ENCODE measurements around the gene MEMO1.
A peak's percentile ranks its signal among the peaks of the same experiment; 100 is the strongest.

MEMO1 gene

DNA sequence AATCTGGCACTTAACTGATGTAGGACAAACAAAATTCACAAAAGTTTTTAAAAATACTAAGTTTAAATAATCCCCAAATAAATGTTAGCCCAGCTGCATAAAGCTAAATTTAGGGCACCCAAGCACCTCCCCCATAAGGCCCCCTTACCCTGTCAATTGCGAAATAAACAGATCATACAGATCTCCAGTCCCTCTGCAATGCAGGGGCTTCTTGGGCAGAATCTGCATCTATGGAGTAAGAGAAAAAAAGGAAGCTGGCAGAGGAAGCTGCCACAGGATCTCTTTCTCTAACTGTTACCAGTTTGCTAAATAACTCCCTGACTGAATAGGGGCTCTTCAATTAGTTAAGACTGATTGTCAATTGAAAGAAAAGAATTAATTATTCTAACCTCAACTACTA lies 117.7 kb downstream of the MEMO1 start:
- TF ChIP-seq, protein P1, sequence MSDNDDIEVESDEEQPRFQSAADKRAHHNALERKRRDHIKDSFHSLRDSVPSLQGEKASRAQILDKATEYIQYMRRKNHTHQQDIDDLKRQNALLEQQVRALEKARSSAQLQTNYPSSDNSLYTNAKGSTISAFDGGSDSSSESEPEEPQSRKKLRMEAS (IDR thresholded peaks at IDR 0.05): no peak
- 0 out of 2 replicates have a peak, but pooled peaks have one; percentile 39 for TF ChIP-seq CEBPB (IDR thresholded peaks at IDR 0.05)

DNA sequence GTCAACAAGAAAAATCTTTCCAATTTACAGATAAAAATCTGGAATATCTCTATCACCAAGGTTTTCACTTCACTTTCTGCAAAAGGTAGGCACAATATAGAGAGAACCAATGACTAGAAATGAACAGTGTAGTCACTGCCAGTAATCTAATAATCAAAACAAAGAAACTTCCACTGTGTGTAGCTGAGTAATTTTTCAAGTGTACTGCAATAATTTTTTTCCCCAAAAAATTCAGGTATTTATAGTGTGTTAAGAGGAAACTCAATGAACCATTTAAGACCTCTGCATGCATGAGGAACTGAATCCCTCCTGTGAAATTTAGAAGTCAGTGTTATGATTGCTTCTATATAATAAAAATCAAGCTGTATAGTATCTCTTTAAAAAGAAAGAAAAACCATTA lies 121.8 kb downstream of the MEMO1 start:
- no peak for TF ChIP-seq RAD21 (IDR thresholded peaks at IDR 0.05; ENCODE audit: low read depth)
- TF ChIP-seq ZBTB7A (IDR thresholded peaks at IDR 0.05; ENCODE audit: low read depth): no peak
- no peak for TF ChIP-seq TAF1 (IDR thresholded peaks at IDR 0.05; ENCODE audit: low read depth)
- TF ChIP-seq, protein P1 (IDR thresholded peaks at IDR 0.05): no peak
- TF ChIP-seq, protein P2, sequence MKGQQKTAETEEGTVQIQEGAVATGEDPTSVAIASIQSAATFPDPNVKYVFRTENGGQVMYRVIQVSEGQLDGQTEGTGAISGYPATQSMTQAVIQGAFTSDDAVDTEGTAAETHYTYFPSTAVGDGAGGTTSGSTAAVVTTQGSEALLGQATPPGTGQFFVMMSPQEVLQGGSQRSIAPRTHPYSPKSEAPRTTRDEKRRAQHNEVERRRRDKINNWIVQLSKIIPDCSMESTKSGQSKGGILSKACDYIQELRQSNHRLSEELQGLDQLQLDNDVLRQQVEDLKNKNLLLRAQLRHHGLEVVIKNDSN (IDR thresholded peaks at IDR 0.05): no peak
- TF ChIP-seq EGR1 (IDR thresholded peaks at IDR 0.05): no peak
- TF ChIP-seq, protein P3, sequence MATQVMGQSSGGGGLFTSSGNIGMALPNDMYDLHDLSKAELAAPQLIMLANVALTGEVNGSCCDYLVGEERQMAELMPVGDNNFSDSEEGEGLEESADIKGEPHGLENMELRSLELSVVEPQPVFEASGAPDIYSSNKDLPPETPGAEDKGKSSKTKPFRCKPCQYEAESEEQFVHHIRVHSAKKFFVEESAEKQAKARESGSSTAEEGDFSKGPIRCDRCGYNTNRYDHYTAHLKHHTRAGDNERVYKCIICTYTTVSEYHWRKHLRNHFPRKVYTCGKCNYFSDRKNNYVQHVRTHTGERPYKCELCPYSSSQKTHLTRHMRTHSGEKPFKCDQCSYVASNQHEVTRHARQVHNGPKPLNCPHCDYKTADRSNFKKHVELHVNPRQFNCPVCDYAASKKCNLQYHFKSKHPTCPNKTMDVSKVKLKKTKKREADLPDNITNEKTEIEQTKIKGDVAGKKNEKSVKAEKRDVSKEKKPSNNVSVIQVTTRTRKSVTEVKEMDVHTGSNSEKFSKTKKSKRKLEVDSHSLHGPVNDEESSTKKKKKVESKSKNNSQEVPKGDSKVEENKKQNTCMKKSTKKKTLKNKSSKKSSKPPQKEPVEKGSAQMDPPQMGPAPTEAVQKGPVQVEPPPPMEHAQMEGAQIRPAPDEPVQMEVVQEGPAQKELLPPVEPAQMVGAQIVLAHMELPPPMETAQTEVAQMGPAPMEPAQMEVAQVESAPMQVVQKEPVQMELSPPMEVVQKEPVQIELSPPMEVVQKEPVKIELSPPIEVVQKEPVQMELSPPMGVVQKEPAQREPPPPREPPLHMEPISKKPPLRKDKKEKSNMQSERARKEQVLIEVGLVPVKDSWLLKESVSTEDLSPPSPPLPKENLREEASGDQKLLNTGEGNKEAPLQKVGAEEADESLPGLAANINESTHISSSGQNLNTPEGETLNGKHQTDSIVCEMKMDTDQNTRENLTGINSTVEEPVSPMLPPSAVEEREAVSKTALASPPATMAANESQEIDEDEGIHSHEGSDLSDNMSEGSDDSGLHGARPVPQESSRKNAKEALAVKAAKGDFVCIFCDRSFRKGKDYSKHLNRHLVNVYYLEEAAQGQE (IDR thresholded peaks at IDR 0.05; ENCODE audit: low read depth): no peak
- TF ChIP-seq YY1 (IDR thresholded peaks at IDR 0.05; ENCODE audit: low read depth): no peak
- no peak for TF ChIP-seq TCF12 (IDR thresholded peaks at IDR 0.05; ENCODE audit: low read depth)

DNA sequence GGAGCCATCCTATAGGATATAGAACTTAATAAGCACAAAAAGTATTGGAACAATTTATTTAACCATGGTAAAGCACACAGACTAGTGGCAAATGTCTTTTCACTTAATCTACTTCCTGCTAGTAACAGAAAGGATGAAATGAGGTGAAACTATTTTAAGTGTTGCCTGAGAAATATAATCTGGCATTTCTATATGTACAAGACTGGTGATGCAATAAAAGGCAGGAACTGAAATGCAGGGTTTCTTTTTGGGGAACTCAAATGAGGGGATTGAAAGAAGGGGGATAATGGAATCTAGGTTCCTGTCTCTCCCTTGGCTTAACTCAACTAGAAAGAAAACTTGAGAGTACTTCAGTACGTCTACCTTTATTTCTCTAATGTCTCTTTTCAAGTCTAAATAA lies 122.3 kb downstream of the MEMO1 start:
- TF ChIP-seq RAD21 (IDR thresholded peaks at IDR 0.05; ENCODE audit: low read depth) (no peak), CREB1 (IDR thresholded peaks at IDR 0.05; ENCODE audit: low read depth) (no peak), EGR1 (IDR thresholded peaks at IDR 0.05) (no peak), ZBTB7A (IDR thresholded peaks at IDR 0.05; ENCODE audit: low read depth) (no peak), TEAD4 (IDR thresholded peaks at IDR 0.05) (no peak), NFIC (IDR thresholded peaks at IDR 0.05) (no peak), CEBPB (IDR thresholded peaks at IDR 0.05) (no peak), EP300 (IDR thresholded peaks at IDR 0.05; ENCODE audit: borderline replicate concordance) (no peak)
- TF ChIP-seq, protein P1 (IDR thresholded peaks at IDR 0.05): no peak
- TF ChIP-seq, protein P3 (IDR thresholded peaks at IDR 0.05; ENCODE audit: low read depth): no peak

DNA sequence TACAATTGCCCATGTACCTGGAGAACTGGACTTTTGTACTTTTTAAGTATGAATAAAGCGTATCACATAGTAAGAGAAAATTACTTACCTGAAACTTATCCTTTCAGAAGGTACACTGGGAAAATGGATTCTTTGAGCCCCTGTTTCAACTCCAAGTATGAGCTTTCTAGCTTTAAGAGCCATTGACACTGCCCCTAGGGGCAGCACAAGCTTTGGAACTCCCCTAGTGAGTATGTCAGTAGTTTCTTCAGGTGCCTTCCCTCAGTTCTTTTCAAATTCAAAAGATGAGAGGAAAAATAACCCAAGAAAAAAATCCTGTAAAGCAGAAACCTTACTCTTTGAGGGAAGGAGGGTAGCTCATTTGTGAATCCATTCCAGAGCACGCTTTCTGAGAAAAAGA lies 124.1 kb downstream of the MEMO1 start:
- no peak for TF ChIP-seq FOXM1 (IDR thresholded peaks at IDR 0.05; ENCODE audit: borderline replicate concordance, low read depth)
- TF ChIP-seq TEAD4 (IDR thresholded peaks at IDR 0.05): no peak
- TF ChIP-seq RAD21 (IDR thresholded peaks at IDR 0.05; ENCODE audit: low read depth): peak; percentile 23; the same call in 1 of the 2 replicates

DNA sequence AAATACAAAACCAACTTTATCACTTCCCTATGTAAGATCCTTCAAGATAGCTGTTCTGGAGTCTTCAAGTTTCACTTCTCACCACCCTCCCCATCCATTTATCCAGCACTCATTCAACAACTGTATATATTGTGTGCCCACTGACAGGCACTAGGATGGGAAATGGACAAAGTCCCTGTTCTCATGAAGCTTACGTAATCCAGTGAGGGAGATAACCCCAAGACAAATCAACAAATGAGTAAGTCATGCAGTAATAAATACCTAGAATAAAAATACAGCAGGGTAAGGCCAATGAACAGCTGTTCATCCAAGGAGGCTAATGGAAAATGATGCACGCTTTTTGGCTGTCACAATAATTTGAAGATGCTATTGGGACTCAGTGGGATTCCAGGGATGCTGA lies 133.8 kb downstream of the MEMO1 start:
- TF ChIP-seq NFIC (IDR thresholded peaks at IDR 0.05) (no peak), TAF1 (IDR thresholded peaks at IDR 0.05; ENCODE audit: low read depth) (no peak), TCF12 (IDR thresholded peaks at IDR 0.05; ENCODE audit: low read depth) (no peak), FOXM1 (IDR thresholded peaks at IDR 0.05; ENCODE audit: borderline replicate concordance, low read depth) (no peak), YY1 (IDR thresholded peaks at IDR 0.05; ENCODE audit: low read depth) (no peak), ZBTB7A (IDR thresholded peaks at IDR 0.05; ENCODE audit: low read depth) (no peak), EP300 (IDR thresholded peaks at IDR 0.05; ENCODE audit: borderline replicate concordance) (no peak), RAD21 (IDR thresholded peaks at IDR 0.05; ENCODE audit: low read depth) (no peak), CREB1 (IDR thresholded peaks at IDR 0.05; ENCODE audit: low read depth) (no peak), TEAD4 (IDR thresholded peaks at IDR 0.05) (no peak)
- TF ChIP-seq, protein P3 (IDR thresholded peaks at IDR 0.05; ENCODE audit: low read depth): no peak
- TF ChIP-seq, protein P1 (IDR thresholded peaks at IDR 0.05): no peak
- TF ChIP-seq, protein P2 (IDR thresholded peaks at IDR 0.05): no peak
